ENCODE measurements around the gene LHCGR.
"Not testable (repeated sequence)": the region's sequence is repeated elsewhere in the genome, so short reads cannot be mapped to it uniquely, and the experiment has no call there.

The LHCGR gene

GRCh38 chr2:48739236-48739635 lies 16.3 kb downstream of the LHCGR start:
- DNase-seq, ATAC-seq: not testable (repeated sequence)

- ATAC-seq, result no peak
- DNase-seq, result no peak
Measured at GRCh38 chr2:48738806-48739205, 16.7 kb downstream of the LHCGR start.

- no peak for DNase-seq
- ATAC-seq, result no peak
Measured at GRCh38 chr2:48736251-48736650, 19.3 kb downstream of the LHCGR start.

- ATAC-seq (no peak), DNase-seq (no peak)
Measured at GRCh38 chr2:48734576-48735303, 20.8 kb downstream of the LHCGR start.

GRCh38 chr2:48733067-48733503 lies 22.4 kb downstream of the LHCGR start:
- DNase-seq, result no peak
- no peak for ATAC-seq

GRCh38 chr2:48728840-48729239 lies 26.7 kb downstream of the LHCGR start:
- ATAC-seq (no peak), DNase-seq (no peak)

- ATAC-seq (no peak), DNase-seq (no peak)
Measured at GRCh38 chr2:48728295-48728694, 27.2 kb downstream of the LHCGR start.

- ATAC-seq (no peak), DNase-seq (no peak)
Measured at GRCh38 chr2:48727560-48727959, 28.0 kb downstream of the LHCGR start.

- no peak for ATAC-seq
- DNase-seq, result no peak
Measured at GRCh38 chr2:48725696-48726494, 29.6 kb downstream of the LHCGR start.

GRCh38 chr2:48724278-48724677 lies 31.2 kb downstream of the LHCGR start:
- DNase-seq (no peak), ATAC-seq (no peak)

GRCh38 chr2:48723129-48723528 lies 32.4 kb downstream of the LHCGR start:
- no peak for ATAC-seq
- no peak for DNase-seq

- ATAC-seq, result no peak
- DNase-seq, result no peak
Measured at GRCh38 chr2:48722391-48722790, 33.1 kb downstream of the LHCGR start.

GRCh38 chr2:48721158-48721557 lies 34.4 kb downstream of the LHCGR start:
- DNase-seq, result no peak

GRCh38 chr2:48719480-48720177 lies 35.9 kb downstream of the LHCGR start:
- DNase-seq (no peak), ATAC-seq (no peak)

More at GRCh38 chr2:48721158-48721557, 34.4 kb downstream of the LHCGR start:
- ATAC-seq, result no peak

GRCh38 chr2:48717846-48718245 lies 37.7 kb downstream of the LHCGR start:
- DNase-seq (no peak), ATAC-seq (no peak)

GRCh38 chr2:48715956-48716355 lies 39.6 kb downstream of the LHCGR start:
- DNase-seq (no peak), ATAC-seq (no peak)

GRCh38 chr2:48715042-48715899 lies 40.3 kb downstream of the LHCGR start:
- DNase-seq (no peak), ATAC-seq (no peak)

GRCh38 chr2:48714245-48714644 lies 41.3 kb downstream of the LHCGR start:
- DNase-seq (no peak), ATAC-seq (no peak)

GRCh38 chr2:48713647-48714046 lies 41.9 kb downstream of the LHCGR start:
- no peak for DNase-seq
- ATAC-seq, result no peak

GRCh38 chr2:48712151-48712550 lies 43.4 kb downstream of the LHCGR start:
- DNase-seq, result no peak
- no peak for ATAC-seq

GRCh38 chr2:48711343-48711742 lies 44.2 kb downstream of the LHCGR start:
- ATAC-seq (no peak), DNase-seq (no peak)
